Measurements from ENCODE around the gene PLK2. TPM values are rescaled to one million over a fixed set of nuclear protein-coding genes. Genes with fewer than 3 reads are reported as not detected.

The PLK2 gene
- total RNA-seq, 4 donors from 2014 or later: 5.6 to 21.9 (median 10.6) TPM

DNA sequence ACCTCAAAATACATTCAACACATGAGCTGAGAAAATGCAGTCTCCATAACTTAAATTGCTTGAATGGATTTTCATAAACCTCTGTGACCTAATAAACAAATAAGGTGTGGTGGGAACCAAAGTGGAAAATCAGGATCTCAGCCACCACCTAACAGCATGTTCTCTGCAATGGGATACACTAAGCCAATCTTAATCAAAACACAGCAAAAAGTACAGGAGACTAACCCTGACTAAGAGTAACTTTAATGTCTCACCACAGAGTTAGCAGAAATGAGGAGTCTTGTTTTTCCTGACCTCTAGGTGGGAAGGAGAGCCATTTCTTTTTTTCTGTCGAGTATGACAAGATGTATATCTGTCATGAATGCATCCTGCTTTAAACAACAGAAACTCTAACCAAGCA, 48.5 kb downstream of the PLK2 start:
- Histone ChIP-seq H3K27ac (no peak overlapping the region), H3K27me3 (no peaks in the 10 kb centered on the region), H3K9me3 (no peaks in the 10 kb centered on the region), H3K4me1 (no peaks in the 10 kb centered on the region), H3K36me3 (no peaks in the 10 kb centered on the region), H3K4me3 (no peak overlapping the region)
- DNase-seq: no peak
- no peak for TF ChIP-seq POLR2A (IDR thresholded peaks at IDR 0.05)
- in situ Hi-C loops (cut with MboI; ENCODE audit: low sequenced_read_pairs in 4 of 4): no loop called here
- intact Hi-C loops (cut with DNase I; ENCODE audit: low total_unique reads): no loop called here
- no peak for ATAC-seq

DNA sequence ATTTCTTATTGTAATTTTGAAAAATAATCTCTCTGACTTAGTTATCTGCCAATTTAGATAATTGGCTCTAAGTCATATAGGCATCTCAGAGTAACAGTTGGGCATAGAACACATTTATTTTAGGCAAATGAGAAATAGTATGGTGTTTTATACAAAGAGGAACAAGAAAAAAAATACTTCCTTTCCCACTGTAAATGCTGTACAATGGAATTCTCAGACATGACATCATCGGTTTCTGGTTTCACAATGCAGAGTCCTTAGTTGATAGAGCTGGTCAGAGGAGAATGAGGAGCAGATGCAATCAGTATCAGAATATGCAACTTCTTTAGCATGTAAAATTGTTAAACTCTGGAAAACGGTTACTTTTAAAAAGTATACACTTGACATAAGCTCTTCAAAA, 49.4 kb downstream of the PLK2 start:
- in situ Hi-C loops (cut with MboI; ENCODE audit: low sequenced_read_pairs in 4 of 4) (no loop called here), intact Hi-C loops (cut with DNase I; ENCODE audit: low total_unique reads) (no loop called here)
- Histone ChIP-seq H3K9me3 (no peaks in the 10 kb centered on the region), H3K27ac (no peak overlapping the region), H3K4me1 (no peaks in the 10 kb centered on the region), H3K27me3 (no peaks in the 10 kb centered on the region), H3K4me3 (no peak overlapping the region), H3K36me3 (no peaks in the 10 kb centered on the region)
- DNase-seq (no peak), ATAC-seq (no peak)
- no peak for TF ChIP-seq POLR2A (IDR thresholded peaks at IDR 0.05)
- TF ChIP-seq, protein P1, sequence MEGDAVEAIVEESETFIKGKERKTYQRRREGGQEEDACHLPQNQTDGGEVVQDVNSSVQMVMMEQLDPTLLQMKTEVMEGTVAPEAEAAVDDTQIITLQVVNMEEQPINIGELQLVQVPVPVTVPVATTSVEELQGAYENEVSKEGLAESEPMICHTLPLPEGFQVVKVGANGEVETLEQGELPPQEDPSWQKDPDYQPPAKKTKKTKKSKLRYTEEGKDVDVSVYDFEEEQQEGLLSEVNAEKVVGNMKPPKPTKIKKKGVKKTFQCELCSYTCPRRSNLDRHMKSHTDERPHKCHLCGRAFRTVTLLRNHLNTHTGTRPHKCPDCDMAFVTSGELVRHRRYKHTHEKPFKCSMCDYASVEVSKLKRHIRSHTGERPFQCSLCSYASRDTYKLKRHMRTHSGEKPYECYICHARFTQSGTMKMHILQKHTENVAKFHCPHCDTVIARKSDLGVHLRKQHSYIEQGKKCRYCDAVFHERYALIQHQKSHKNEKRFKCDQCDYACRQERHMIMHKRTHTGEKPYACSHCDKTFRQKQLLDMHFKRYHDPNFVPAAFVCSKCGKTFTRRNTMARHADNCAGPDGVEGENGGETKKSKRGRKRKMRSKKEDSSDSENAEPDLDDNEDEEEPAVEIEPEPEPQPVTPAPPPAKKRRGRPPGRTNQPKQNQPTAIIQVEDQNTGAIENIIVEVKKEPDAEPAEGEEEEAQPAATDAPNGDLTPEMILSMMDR (IDR thresholded peaks at IDR 0.05 in 4 of 5, conservative IDR thresholded peaks at IDR 0.05 in 1 of 5): no peak

DNA sequence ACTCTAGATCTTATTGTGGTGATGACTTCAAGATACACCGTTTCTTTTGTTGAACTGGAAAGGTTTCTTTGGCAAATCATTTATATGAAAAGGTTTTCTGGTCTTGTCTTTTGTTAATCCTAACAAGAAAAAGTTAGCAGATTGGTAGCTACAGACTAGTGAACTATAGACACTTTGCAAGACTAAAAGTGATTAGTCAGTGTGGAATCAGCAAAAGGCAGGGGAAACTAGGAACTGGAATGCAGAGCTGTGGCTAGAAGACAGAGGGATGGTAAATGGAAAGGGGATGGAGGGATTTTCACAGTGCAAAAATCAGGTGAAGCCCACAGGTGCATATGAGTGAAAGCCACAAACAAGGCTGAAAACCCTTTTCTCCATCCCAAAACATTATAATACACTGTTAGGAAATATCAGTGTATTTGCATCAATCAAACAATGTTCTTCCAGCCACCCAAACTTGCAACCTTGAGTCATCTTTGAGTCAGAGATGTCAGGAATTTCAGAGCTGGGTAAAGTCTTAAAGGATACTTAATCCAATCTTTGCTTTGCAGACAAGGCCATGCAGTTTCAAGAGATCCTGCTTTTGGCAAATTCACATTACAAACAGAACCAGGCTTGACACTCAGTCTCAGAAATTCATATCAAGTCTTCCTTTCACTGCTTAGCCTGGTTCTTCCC, 52.7 kb downstream of the PLK2 start:
- no peak for ATAC-seq
- Histone ChIP-seq H3K27ac (no peak overlapping the region), H3K4me1 (no peaks in the 10 kb centered on the region), H3K36me3 (no peaks in the 10 kb centered on the region), H3K4me3 (no peak overlapping the region), H3K27me3 (no peaks in the 10 kb centered on the region), H3K9me3 (no peaks in the 10 kb centered on the region)
- intact Hi-C loops (cut with DNase I; ENCODE audit: low total_unique reads): no loop called here
- no peak for DNase-seq
- in situ Hi-C loops (cut with MboI; ENCODE audit: low sequenced_read_pairs in 4 of 4): no loop called here
- TF ChIP-seq, protein P1 (IDR thresholded peaks at IDR 0.05 in 4 of 5, conservative IDR thresholded peaks at IDR 0.05 in 1 of 5): no peak
- TF ChIP-seq POLR2A (IDR thresholded peaks at IDR 0.05): no peak

DNA sequence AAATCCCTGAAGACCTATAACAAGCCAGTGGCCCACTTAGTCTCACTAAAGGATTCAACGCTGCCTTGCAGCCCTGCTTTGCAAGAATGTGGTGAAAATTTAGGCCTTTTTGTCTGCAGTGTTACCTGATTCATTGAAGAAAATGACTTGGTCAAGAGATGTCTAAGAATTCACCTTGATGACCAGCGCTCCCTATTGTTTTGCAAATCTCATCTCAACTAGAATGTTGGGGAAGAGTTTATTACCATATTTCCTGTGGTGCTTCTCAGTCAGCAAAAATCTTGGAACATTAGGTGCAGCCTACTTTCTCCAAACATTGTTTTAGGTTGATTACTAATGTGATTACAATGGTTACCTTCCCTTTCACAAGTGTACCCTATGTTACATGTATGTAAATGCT, 53.5 kb downstream of the PLK2 start:
- ATAC-seq (no peak), DNase-seq (no peak)
- in situ Hi-C loops (cut with MboI; ENCODE audit: low sequenced_read_pairs in 4 of 4) (no loop called here), intact Hi-C loops (cut with DNase I; ENCODE audit: low total_unique reads) (no loop called here)
- Histone ChIP-seq H3K9me3 (no peaks in the 10 kb centered on the region), H3K4me1 (no peaks in the 10 kb centered on the region), H3K27me3 (no peaks in the 10 kb centered on the region), H3K36me3 (no peaks in the 10 kb centered on the region), H3K27ac (no peak overlapping the region), H3K4me3 (no peak overlapping the region)
- no peak for TF ChIP-seq POLR2A (IDR thresholded peaks at IDR 0.05)
- TF ChIP-seq, protein P1 (IDR thresholded peaks at IDR 0.05 in 4 of 5, conservative IDR thresholded peaks at IDR 0.05 in 1 of 5): no peak

DNA sequence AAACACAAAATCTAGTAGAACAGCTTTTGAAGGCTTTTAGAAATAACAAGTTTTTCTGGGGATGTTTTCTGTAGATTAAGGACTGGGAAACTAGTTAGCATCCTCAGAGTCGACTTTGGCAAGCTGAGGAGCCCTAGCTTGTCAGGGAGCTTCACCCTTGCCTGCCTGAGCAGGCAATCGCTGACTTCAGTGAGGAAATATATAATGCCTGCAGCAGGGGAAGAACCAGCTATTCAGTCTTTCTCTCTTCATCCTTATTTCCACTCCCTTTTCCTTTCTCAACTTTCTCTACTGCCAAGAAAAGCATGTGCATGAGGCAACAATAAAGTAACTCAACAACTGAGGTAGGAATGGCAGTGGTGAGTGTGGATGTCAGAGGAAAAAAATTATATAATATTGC, 54.7 kb downstream of the PLK2 start:
- no peak for TF ChIP-seq POLR2A (IDR thresholded peaks at IDR 0.05)
- Histone ChIP-seq H3K4me1 (no peaks in the 10 kb centered on the region), H3K9me3 (no peaks in the 10 kb centered on the region), H3K36me3 (no peaks in the 10 kb centered on the region), H3K4me3 (no peak overlapping the region), H3K27me3 (no peaks in the 10 kb centered on the region), H3K27ac (no peak overlapping the region)
- in situ Hi-C loops (cut with MboI; ENCODE audit: low sequenced_read_pairs in 4 of 4) (no loop called here), intact Hi-C loops (cut with DNase I; ENCODE audit: low total_unique reads) (no loop called here)
- no peak for ATAC-seq
- no peak for DNase-seq

DNA sequence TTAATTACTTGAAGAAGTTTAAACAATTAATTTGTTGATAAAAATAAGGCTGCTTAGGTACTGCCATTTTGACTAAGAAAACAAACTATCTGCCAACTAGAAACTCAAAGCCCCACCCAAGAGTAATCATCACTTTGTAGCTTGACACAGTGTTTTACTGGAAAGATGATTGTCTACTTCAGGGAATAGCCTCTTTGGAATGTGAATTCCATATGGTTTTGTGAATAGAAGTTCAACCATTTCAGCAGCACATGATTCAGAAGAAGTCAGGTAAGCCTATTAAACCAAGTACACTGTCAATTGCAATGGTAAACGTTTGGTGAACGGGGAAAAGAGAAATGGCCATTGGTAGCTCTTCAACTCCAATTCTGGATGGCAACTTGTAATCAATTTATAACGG, 55.2 kb downstream of the PLK2 start:
- in situ Hi-C loops (cut with MboI; ENCODE audit: low sequenced_read_pairs in 4 of 4): no loop called here
- TF ChIP-seq POLR2A (IDR thresholded peaks at IDR 0.05): no peak
- TF ChIP-seq, protein P1 (IDR thresholded peaks at IDR 0.05 in 4 of 5, conservative IDR thresholded peaks at IDR 0.05 in 1 of 5): no peak

More for the DNA sequence above, 55.2 kb downstream of the PLK2 start:
- ATAC-seq: no peak
- Histone ChIP-seq H3K36me3 (no peaks in the 10 kb centered on the region), H3K4me1 (no peaks in the 10 kb centered on the region), H3K27me3 (no peaks in the 10 kb centered on the region), H3K27ac (no peak overlapping the region), H3K9me3 (no peaks in the 10 kb centered on the region), H3K4me3 (no peak overlapping the region)
- DNase-seq: no peak
- intact Hi-C loops (cut with DNase I; ENCODE audit: low total_unique reads): no loop called here
